ENCODE results near the gene ANO6.
"Not testable (repeated sequence)": the region's sequence is repeated elsewhere in the genome, so short reads cannot be mapped to it uniquely, and the experiment has no call there.

ANO6 gene

DNA sequence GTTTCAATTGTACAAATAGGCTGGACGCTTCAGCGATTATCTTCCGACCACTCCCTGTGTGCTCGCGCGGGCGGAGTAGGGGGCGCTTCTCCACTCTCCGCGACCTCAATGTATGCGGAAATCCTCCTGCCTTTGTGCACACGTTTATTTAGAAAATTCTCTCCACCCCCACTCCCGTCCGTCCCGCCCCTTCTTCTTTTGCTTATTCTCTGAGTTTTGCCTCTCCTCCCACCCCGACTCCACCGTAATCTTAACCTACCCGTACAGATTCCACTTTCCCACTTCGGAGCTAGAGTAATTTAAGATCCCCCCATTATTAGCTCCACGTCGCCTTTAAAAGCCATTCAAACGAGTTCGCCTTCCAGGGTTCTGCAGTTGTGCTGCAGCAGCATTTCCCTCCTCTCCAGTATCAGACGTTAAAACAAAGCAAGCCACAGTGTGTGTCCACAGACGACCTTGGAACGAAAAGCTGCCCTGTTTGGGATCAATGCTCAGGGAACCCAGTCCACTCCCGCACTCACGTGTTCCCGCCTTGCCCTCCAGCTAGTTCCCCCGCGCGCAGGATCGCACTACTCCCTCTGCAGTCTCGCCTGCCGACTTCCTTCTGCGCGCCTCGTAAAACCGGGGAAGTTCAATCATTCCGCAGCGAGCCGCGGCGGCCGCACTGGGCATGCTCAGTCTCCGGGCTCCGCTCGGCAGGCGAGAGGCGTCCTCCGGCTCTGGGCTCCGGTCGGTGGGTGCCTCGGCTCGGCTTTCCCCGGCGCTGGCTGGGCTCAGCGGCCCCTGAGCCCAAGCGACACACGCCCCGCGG lies at the start of gene ANO6:
Gene ANO6 (plus strand): TSS at position 677 of the 811 bp plus-strand sequence. CDS start 227 bp downstream, outside the sequence.
- DNase-seq (ENCODE audit: low spot score): peak; percentile 93

GRCh38 chr12:45168976-45169375 lies 46.9 kb upstream of the ANO6 start:
- no peak for DNase-seq (ENCODE audit: low spot score)

DNA sequence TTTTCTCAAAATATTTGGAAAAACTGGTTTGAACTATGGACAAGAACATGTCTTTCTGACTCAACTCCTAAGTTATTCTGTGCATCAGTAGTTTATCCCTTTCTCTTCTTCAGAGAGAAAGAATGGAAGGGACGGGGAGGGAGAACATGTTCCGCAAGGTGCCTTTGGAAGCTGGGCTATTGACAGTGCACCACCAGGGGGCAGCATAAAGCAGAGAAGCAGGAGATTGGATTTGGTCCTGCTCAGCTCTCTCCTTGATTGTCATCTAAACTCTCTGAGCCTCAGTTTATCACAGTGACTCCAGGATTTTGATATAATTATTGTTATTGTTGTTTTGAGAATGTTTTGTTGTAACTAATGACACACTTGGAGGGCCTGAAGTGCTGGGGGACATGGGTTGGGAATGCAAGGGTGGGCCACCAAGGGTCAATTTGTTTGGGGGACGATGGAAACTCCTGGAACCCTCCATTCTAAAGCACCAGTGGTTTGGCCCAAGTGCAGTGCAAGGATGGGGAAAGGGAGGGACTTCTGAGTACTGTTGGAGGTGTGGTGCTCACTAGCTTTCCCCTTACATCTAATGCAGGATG lies 45.3 kb upstream of the ANO6 start:
- DNase-seq (ENCODE audit: low spot score): peak; percentile 82

DNA sequence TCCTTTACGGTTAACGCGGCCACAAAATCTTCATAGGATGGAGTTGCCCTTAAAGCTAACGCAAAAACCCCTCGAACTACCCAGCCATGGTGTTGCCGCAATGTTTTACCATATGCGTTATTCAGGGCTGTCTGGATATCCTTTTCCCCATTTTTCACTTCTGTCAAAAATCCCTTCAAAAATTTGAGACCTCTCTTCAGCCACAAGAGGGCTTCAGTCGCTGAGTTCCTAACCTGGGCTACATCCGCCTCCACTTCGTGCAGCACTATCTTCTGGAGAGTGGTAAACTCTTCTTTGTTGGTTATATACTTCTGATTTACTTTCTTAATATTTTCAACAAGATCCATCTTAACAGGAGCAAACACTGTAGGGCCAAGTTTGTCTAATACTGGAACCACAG lies 42.6 kb upstream of the ANO6 start:
- DNase-seq (ENCODE audit: low spot score): not testable (repeated sequence)

- no peak for DNase-seq (ENCODE audit: low spot score)
Measured at GRCh38 chr12:45174595-45174994, 41.3 kb upstream of the ANO6 start.

DNA sequence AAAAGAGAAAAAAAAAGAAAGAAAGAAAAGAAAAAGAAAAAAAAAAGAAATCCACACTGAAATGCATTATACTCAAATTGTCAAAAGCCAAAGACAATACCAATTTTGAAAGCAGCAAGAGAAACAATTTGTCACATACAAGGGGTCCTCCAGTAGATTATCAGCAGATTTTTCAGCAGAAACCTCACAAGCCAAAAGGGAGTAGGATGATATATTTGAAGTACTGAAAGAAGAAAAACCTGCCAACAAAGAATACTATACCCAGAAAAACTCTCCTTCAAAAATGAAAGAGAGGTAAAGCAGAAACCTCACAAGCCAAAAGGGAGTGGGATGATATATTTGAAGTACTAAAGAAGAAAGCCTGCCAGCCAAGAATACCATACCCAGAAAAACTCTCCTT lies 37.1 kb upstream of the ANO6 start:
- no peak for DNase-seq (ENCODE audit: low spot score)

- DNase-seq (ENCODE audit: low spot score): no peak
Measured at GRCh38 chr12:45182511-45182910, 33.4 kb upstream of the ANO6 start.

DNA sequence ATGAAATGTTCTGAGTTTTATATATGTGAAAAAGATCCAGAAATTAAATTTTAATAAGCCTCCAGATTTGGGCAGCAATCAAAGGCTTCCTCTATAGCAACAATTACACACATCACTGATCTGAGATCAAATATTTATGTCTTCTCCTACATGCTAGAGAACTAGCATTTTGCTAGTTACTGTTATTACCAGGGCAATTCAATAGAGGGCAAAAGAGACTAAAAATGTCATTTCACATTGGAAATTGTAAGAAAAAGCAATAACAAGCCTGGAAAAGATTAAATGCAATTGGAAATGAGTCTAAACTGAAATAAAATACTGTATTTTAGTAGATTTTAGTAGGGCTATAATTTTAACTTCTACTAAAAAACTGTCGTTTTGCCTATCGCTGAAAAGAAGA lies 32.6 kb upstream of the ANO6 start:
- DNase-seq (ENCODE audit: low spot score): peak; percentile 30

DNA sequence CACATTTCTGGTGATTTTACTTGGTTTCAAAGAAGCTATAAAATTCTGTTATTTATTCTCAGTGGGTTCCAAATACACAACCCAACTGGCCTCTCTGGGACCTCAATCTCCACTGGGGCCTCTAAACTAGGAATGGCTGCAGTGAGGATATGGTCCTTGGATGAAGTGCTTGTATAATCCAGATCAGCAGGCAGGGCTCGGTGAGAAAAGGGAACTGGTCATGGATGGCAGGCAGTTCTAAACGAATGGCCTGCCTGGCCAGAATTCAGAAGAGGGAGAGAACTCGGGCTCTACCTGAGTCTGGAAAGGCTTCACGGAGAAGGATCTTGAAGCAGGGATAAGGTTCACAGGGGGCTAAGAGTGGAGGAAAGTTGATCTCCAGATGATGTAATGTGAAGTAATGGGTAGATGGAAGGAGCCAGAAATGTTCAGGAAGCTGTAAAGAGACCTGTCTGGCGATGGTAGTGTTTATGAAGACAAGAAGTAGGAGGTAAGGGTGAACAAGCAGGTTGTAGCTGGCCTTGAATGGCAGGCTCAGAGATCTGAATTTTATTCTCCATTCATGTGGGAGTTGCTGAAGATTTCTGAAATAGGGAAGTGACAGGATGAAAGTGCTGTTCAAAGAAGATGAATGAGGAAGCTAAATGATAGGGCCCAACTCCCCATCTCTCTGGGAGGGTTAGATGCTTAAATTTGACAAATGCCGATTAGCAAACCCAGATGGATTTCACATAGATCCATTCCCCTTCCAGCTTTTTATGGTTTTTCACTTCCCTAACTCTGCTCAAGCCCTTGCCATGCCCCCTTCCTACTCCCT lies 31.5 kb upstream of the ANO6 start:
- no peak for DNase-seq (ENCODE audit: low spot score)

- peak; percentile 22 for DNase-seq (ENCODE audit: low spot score)
Measured at GRCh38 chr12:45186762-45187161, 29.1 kb upstream of the ANO6 start.

GRCh38 chr12:45189766-45190403 lies 26.0 kb upstream of the ANO6 start:
- DNase-seq (ENCODE audit: low spot score): no peak

DNA sequence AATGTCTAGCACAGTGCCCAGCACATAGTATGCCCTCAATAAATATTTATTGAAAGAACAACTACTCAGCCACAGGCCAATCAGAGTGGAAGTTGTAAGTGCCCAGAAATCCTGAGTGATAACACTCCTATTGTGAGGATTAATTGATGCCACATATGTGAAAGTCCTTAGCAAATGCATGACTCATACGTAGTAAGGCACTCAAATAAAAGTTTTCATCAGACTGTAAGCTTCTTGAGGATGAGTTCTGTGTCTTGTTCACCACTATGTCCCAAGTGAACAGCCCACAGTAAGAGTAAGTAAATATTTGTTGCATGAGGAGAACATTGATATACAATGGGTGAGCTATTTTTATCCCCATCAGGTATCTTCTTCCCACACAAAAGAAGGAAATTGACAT lies 24.7 kb upstream of the ANO6 start:
- DNase-seq (ENCODE audit: low spot score): no peak

- no peak for DNase-seq (ENCODE audit: low spot score)
Measured at GRCh38 chr12:45192707-45193106, 23.2 kb upstream of the ANO6 start.

DNA sequence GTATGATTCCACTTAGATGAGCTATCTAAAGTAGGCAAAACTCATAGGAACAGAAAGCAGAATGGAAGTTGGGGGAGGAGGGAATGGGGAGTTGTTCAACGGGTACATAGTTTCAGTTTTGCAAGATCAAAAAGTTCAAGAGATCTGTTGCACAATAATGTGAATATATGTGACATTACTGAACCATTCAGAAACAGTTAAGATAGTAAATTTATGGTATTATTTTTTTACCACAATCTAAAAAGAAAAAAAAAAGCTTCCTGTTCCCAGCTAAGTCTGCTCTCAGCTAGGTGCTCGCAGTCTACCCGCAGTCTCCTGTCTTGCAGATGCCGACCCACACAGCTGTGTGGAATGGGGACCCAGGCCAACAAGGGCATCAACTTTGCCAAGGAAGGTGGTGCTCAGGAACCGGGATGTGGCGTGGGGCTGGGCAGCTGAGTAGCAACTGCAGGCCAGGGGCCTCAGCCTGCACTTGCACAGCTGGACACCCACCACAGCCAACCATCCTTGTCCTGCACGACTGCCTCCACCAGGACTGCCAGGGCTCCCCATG lies 15.3 kb upstream of the ANO6 start:
- no peak for DNase-seq (ENCODE audit: low spot score)

DNA sequence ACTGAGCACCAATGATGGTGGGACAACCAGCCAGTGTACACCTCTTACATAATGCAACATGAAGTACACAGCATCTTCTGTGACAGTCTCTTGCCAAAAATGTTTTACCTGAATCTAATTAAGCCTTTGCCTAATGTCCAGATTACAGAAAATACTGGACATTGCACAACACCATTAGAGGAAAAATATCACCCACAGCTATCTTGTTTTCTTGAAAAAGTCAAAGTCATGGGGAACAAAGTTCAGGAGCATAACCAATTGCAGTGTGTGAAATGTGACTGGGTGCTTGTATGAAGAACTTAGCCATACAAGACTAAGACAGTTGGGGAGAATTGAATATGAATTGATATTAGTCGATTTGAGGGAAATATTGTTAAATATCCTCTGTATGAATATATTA lies 12.1 kb upstream of the ANO6 start:
- DNase-seq (ENCODE audit: low spot score): no peak

DNA sequence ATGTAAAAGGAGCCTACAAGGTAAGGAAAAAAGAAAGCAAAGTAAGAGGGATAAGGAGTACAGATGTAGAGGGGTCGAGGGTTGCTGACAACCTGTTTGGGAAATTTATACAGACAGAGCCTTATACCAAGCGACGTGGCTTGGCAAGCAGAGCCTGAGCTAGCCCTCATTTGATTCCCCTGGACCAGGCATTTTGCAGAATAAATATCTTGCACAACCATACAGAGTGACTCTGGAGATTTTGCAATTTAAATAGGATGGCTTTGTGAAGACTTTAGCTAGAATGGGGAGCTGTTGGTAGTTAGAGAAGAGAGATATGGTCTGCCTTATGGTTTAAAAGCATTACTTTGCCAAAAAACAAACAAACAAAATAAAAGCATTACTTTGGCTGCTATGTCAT lies 11.1 kb upstream of the ANO6 start:
- DNase-seq (ENCODE audit: low spot score): no peak

DNA sequence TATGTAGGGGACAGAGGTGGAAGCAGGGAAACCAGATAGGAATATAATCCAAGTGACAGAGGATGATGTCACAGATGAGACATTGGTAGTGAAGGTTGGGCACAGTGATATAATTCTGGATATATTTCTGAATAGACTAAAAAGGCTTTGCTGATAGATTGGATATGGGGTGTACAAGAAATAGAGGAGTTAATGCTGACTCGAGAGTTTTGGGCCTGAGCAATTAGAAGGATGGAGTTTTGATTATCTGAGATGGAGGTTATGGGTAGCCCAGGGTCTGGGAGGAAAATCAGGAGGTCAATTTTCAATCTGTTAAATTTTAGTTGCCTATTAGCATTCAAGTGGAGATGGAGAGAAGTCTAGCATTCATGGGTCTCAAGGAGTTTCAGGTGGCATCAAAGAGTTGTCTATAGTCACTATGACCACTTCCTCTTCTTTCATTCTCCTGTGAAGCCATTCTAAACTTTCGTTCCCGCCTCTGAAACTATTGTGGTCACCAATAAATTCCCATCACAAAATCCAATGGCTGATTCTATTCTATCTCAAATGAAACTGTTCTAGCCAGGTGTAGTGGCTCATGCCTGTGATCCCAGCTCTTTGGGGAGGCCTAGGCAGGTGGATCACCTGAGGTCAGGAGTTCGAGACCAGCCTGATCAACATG lies 10.6 kb upstream of the ANO6 start:
- no peak for DNase-seq (ENCODE audit: low spot score)

GRCh38 chr12:45208604-45209487 lies 7.0 kb upstream of the ANO6 start:
- DNase-seq (ENCODE audit: low spot score): no peak

DNA sequence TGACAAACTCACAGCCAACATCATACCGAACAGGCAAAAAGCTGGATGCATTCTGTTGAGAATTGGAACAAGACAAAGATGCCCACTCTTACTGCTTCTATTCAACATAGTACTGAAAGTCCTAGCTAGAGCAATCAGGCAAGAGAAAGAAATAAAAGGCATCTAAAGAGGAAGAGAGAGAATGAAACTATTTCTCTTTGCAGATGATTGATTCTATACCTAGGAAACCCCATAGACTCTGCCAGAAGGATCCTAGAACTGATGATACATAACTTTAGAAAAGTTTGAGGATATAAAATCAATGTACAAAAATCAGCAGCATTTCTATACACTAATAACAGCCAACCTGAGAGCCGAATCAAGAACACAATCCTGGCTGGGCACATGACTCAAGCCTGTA lies 6.1 kb upstream of the ANO6 start:
- DNase-seq (ENCODE audit: low spot score): no peak

DNA sequence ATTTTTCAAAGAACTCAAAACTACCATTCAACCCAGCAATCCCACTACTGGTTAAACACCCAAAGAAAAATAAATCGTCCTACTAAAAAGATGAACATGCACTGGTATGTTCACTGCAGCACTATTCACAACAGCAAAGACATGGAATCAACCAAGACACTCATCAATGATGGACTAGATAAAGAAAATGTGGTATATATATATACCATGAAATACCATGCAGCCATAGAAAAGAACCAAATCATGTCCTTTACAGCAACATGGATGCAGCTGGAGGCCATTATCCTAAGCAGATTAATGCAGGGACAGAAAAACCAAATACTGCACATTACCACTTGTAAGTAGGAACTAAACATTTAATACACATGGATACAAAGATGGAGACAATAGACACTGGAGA lies 3.8 kb upstream of the ANO6 start:
- no peak for DNase-seq (ENCODE audit: low spot score)

DNA sequence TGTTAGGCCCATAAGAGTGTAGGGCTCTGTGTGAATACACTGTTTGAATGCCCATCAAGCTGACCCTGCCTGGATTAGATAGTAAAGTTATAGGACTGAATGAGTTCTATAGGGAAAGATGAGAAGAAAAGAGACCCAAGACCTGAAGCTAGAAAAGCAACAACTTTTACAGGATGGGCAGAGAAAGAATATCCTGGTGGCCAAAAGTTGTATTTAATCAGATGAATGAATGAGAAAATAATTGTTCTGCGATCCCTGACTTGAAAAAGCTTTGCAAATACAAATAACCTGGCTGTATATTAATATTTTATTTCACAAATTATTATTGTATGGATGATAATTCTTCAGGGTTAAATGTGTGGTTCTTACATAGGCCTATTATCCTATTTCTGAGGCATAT lies 2.8 kb upstream of the ANO6 start:
- peak; percentile 11 for DNase-seq (ENCODE audit: low spot score)

All from NAMALWA (cell line).